GM21390 (cell line): ENCODE data around the gene PEAK1.

Experiments
- ATAC-seq: cut with Tn5 transposase; IDR thresholded peaks from one replicate; pipeline ENCODE4 v1.9.1; 2021; ENCODE audit not compliant: unreplicated experiment

Gene PEAK1

GRCh38 chr15:77419836-77420609 lies at the start of gene PEAK1:
TSS of gene PEAK1 (minus strand) at chr15:77420104. CDS start at chr15:77181926, 238,178 bp downstream.
- peak; percentile 90 for ATAC-seq

GRCh38 chr15:77468896-77469295 lies 49.0 kb upstream of the PEAK1 start:
- ATAC-seq, result no peak

- no peak for ATAC-seq
Measured at GRCh38 chr15:77466521-77466920, 46.6 kb upstream of the PEAK1 start.

GRCh38 chr15:77464129-77464865 lies 44.4 kb upstream of the PEAK1 start:
- no peak for ATAC-seq

- no peak for ATAC-seq
Measured at GRCh38 chr15:77461486-77461885, 41.6 kb upstream of the PEAK1 start.

- no peak for ATAC-seq
Measured at GRCh38 chr15:77459031-77459430, 39.1 kb upstream of the PEAK1 start.

GRCh38 chr15:77457905-77458265 lies 38.0 kb upstream of the PEAK1 start:
- no peak for ATAC-seq

- no peak for ATAC-seq
Measured at GRCh38 chr15:77457191-77457904, 37.4 kb upstream of the PEAK1 start.

GRCh38 chr15:77456746-77457145 lies 36.8 kb upstream of the PEAK1 start:
- ATAC-seq, result no peak

GRCh38 chr15:77455696-77456321 lies 35.9 kb upstream of the PEAK1 start:
- no peak for ATAC-seq

- ATAC-seq, result no peak
Measured at GRCh38 chr15:77454951-77455350, 35.0 kb upstream of the PEAK1 start.

- ATAC-seq, result no peak
Measured at GRCh38 chr15:77454265-77454664, 34.4 kb upstream of the PEAK1 start.

GRCh38 chr15:77446840-77447390 lies 27.0 kb upstream of the PEAK1 start:
- ATAC-seq, result no peak

GRCh38 chr15:77440378-77440999 lies 20.6 kb upstream of the PEAK1 start:
- peak; percentile 83 for ATAC-seq

- ATAC-seq, result no peak
Measured at GRCh38 chr15:77437264-77437663, 17.4 kb upstream of the PEAK1 start.

GRCh38 chr15:77436822-77437221 lies 16.9 kb upstream of the PEAK1 start:
- no peak for ATAC-seq

- no peak for ATAC-seq
Measured at GRCh38 chr15:77430652-77431051, 10.7 kb upstream of the PEAK1 start.

GRCh38 chr15:77430213-77430612 lies 10.3 kb upstream of the PEAK1 start:
- no peak for ATAC-seq

- no peak for ATAC-seq
Measured at GRCh38 chr15:77426871-77427270, 7.0 kb upstream of the PEAK1 start.

GRCh38 chr15:77426377-77426776 lies 6.5 kb upstream of the PEAK1 start:
- ATAC-seq, result no peak

GRCh38 chr15:77425104-77425503 lies 5.2 kb upstream of the PEAK1 start:
- ATAC-seq, result no peak
